CD4-positive, alpha-beta T cell treated with Interferon alpha-2 for 1 hour (primary cell): ENCODE results near the gene GAREM1.

Source experiments
- DNase-seq, 2 donors: peaks; one replicate each; pipeline ENCODE4 v3.0.0-alpha.2; 2020 to 2022

Gene GAREM1

GRCh38 chr18:32455361-32455760 is 15.3 kb downstream of the GAREM1 start:
- no peak for DNase-seq

- no peak for DNase-seq
Measured at GRCh38 chr18:32454593-32454992, 16.1 kb downstream of the GAREM1 start.

- no peak for DNase-seq
Measured at GRCh38 chr18:32450874-32451273, 19.8 kb downstream of the GAREM1 start.

GRCh38 chr18:32450026-32450691 is 20.5 kb downstream of the GAREM1 start:
- no peak for DNase-seq

GRCh38 chr18:32446780-32447179 is 23.9 kb downstream of the GAREM1 start:
- DNase-seq = no peak

- no peak for DNase-seq
Measured at GRCh38 chr18:32445846-32446245, 24.8 kb downstream of the GAREM1 start.

GRCh38 chr18:32443706-32444215 is 26.9 kb downstream of the GAREM1 start:
- DNase-seq = no peak

- DNase-seq = no peak
Measured at GRCh38 chr18:32443033-32443705, 27.5 kb downstream of the GAREM1 start.

GRCh38 chr18:32442575-32442974 is 28.1 kb downstream of the GAREM1 start:
- DNase-seq = no peak

- no peak for DNase-seq
Measured at GRCh38 chr18:32441533-32441932, 29.1 kb downstream of the GAREM1 start.

GRCh38 chr18:32440518-32440917 is 30.2 kb downstream of the GAREM1 start:
- DNase-seq = no peak

- no peak for DNase-seq
Measured at GRCh38 chr18:32439802-32440201, 30.9 kb downstream of the GAREM1 start.

- DNase-seq = no peak
Measured at GRCh38 chr18:32439241-32439640, 31.4 kb downstream of the GAREM1 start.

GRCh38 chr18:32438173-32438572 is 32.5 kb downstream of the GAREM1 start:
- DNase-seq = no peak

- no peak for DNase-seq
Measured at GRCh38 chr18:32437100-32437834, 33.4 kb downstream of the GAREM1 start.

- no peak for DNase-seq
Measured at GRCh38 chr18:32435631-32436500, 34.8 kb downstream of the GAREM1 start.

GRCh38 chr18:32431753-32432152 is 38.9 kb downstream of the GAREM1 start:
- no peak for DNase-seq

- no peak for DNase-seq
Measured at GRCh38 chr18:32429402-32429801, 41.3 kb downstream of the GAREM1 start.

- no peak for DNase-seq
Measured at GRCh38 chr18:32427084-32427900, 43.4 kb downstream of the GAREM1 start.

GRCh38 chr18:32425466-32425865 is 45.2 kb downstream of the GAREM1 start:
- DNase-seq = no peak

- DNase-seq = no peak
Measured at GRCh38 chr18:32424696-32425095, 46.0 kb downstream of the GAREM1 start.
